ENCODE data around the gene SLC9A7. TPM values are rescaled to one million over a fixed set of nuclear protein-coding genes. Genes with fewer than 3 reads are reported as not detected.

Gene SLC9A7
- total RNA-seq, 4 donors from 2014 or later: 0.63 to 9.0 (median 2.7) TPM

DNA sequence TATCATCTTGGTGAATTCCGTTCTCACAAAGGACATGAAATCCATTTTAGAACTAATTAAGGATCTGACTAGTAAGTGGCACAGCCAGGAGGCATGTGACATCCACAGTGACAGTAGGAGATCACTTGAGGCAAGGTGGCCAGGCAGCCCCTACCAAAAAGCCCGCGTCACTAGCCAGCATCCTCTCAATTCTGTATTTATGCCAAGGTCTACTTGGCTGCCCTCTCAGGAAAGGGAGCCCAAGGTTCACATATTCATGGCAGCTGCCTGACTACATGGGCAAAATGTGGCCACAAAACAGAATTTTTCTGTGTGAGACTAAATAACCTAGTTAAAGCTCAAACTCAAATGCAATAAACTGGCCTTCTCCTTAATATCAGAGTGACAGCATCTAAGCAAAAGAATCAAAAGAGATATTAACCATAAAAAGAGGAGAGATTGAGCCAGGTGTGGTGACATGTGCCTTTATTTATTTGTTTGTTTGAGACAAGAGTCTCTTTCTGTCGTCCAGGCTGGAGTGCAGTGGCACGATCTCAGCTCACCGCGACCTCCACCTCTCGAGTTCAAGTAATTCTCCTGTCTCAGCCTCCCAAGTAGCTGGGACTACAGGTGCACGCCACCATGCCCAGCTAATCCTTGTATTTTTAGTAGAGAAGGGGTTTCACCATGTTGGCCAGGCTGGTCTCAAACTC, 51.5 kb downstream of the SLC9A7 start:
- no peak for TF ChIP-seq CTCF (IDR thresholded peaks at IDR 0.05)
- DNase-seq (ENCODE audit: low spot score): no peak
- ATAC-seq (ENCODE audit: low FRiP score): no peak

DNA sequence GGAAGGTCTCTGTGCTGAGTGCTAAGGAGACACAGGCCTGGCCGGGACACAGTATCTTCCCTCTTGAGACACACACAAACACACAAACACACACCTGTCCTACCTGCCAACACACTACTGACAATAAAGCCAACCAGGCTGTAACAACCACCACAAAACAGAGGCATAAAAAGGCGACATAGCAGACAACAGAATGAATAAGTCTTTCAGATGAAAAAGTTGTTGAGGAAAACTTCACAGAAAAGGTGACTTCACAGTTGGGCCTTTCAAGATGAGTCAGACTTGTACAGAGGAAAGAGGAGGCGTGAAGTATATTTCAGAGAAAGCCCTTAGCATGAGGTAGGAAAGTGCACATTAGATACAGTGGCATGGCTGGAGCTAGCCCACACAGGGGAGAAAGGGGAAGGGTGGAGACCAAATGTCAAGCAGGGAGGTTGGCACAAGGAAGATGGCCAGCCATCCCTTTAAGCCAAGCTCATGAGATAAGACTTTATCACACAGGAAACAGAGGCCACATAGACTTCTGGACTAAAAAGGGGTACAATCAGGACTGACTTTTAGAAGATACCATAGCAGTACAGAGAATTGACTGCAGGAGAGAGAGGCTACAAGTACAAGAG, 54.0 kb downstream of the SLC9A7 start:
- no peak for TF ChIP-seq CTCF (IDR thresholded peaks at IDR 0.05)
- ATAC-seq (ENCODE audit: low FRiP score): no peak
- DNase-seq (ENCODE audit: low spot score): no peak

GRCh38 chrX:46703980-46704379, 54.9 kb downstream of the SLC9A7 start:
- ATAC-seq (ENCODE audit: low FRiP score) (no peak), DNase-seq (ENCODE audit: low spot score) (no peak)
- TF ChIP-seq CTCF (IDR thresholded peaks at IDR 0.05): no peak

GRCh38 chrX:46698691-46699090, 60.2 kb downstream of the SLC9A7 start:
- no peak for TF ChIP-seq CTCF (IDR thresholded peaks at IDR 0.05)
- DNase-seq (ENCODE audit: low spot score) (no peak), ATAC-seq (ENCODE audit: low FRiP score) (no peak)

DNA sequence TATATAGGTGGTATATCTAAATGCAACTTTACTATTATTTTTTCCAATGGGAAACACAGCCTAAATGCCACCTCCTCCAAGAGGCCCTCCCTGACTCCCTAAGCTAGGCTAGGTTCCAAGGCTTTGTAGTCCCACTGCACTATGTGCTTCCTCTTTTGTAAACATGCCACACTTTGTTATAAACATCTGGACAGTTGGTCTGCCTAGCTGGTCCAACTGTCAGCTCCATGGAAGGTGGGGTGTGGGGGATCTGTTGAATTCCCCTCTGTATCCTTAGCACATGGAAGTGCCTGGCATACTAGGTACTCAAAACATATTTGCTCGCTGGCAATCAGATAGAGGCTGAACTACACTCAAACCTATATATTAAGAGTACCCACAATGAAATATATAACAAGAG, 63.4 kb downstream of the SLC9A7 start:
- no peak for ATAC-seq (ENCODE audit: low FRiP score)
- TF ChIP-seq CTCF (IDR thresholded peaks at IDR 0.05): no peak
- no peak for DNase-seq (ENCODE audit: low spot score)

- DNase-seq (ENCODE audit: low spot score) (no peak), ATAC-seq (ENCODE audit: low FRiP score) (no peak)
- TF ChIP-seq CTCF (IDR thresholded peaks at IDR 0.05): no peak
These were observed 64.4 kb downstream of the SLC9A7 start for GRCh38 chrX:46694549-46694948.

GRCh38 chrX:46693149-46693548, 65.8 kb downstream of the SLC9A7 start:
- no peak for TF ChIP-seq CTCF (IDR thresholded peaks at IDR 0.05)
- ATAC-seq (ENCODE audit: low FRiP score) (no peak), DNase-seq (ENCODE audit: low spot score) (no peak)

Measured in omental fat pad (tissue), 4 donors.